HG02759 (cell line): ENCODE results near the gene CYBRD1.

Experiments used
- ATAC-seq: cut with Tn5 transposase; IDR thresholded peaks from one replicate; pipeline ENCODE4 v1.9.1; 2021; ENCODE audit warnings: mild to moderate bottlenecking, moderate library complexity; ENCODE audit not compliant: unreplicated experiment

The CYBRD1 gene

DNA sequence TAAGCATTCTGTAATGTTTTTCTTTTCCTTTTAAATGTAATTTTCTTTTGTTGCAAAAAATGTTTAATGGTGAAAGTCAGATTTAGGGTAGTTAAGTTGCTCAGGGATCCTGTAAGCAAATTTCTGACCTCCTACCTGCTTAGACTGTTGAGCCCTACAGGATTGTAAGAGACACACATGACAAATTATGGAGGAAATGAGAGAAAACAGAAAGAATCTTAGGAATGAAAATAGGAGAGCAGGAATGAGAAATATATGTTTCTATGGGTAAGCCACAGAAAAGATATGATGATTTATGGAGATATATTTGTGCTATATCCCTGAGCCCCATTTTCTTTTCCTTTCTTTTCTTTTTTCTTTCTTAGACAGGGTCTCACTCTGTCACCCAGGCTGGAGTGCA is 28.3 kb downstream of the CYBRD1 start:
- ATAC-seq = no peak

DNA sequence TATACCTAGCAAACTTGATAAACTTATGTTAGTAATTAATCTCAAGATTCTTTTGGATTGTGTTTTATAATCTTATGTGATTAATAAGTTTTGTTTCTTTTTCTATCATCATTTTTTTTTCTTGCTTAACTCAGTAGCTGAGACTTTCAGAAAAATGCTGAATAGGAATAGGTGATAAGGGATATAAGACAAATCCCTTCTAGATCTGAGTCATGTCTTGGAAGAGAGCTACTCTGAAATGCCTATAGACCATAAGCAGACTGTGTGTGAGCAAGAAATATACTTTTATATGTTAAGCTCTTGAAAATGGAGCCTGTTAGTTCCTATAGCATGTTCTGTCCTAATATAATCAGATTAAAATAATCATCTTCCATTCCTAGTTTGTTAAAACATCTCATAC is 29.6 kb downstream of the CYBRD1 start:
- no peak for ATAC-seq

GRCh38 chr2:171553236-171553635 is 31.0 kb downstream of the CYBRD1 start:
- no peak for ATAC-seq

- no peak for ATAC-seq
Observed at GRCh38 chr2:171553858-171554257, 31.6 kb downstream of the CYBRD1 start.

DNA sequence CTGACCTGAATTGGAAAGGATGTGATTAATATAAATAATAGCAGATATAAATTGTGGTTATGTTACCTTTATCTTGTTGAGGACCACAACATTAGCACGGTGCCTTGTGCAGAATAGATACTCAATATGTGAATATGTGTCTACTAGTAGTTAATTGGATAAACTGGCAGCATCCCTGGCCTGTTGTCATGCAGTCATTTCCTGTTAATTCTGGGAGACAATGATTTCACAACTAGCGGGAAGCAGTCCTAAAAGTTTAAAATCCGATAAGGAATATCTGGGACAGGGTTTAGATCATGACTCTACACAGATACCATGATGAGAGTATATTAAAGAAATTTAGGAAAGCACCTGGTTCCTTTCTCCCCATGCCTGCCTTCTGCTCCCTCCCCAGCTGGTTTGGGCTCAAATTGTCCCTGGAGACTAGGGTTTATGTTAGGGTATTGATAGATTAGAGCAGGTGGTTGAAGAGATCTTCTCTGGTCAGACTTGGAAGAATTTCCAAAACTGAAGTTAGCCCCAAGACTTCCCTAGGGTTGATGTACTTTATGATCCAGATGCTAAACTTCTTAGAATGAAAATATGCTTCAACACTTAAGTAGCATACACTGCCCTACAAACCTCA is 32.8 kb downstream of the CYBRD1 start:
- no peak for ATAC-seq

- no peak for ATAC-seq
Observed at GRCh38 chr2:171557363-171557762, 35.1 kb downstream of the CYBRD1 start.

DNA sequence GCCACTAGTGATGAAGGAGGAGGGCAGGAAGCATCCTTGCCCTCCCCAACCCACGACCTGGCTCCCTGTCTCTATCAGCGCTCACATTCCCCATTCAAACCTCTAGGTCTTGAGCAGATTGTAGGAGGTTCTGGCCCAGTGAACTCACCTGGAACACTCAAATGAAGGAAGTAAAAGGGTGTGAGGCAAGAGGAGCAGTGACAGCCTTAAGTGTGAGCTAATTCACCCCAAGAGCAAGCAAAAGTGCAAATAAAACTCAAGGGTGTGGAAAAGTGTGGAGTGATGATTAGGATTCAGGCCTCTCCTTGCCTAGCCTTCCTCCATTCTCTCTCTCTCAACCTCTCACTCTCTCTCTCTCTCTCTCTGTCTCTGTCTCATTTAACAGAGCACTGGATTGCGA is 41.0 kb downstream of the CYBRD1 start:
- no peak for ATAC-seq

GRCh38 chr2:171564463-171564862 is 42.2 kb downstream of the CYBRD1 start:
- no peak for ATAC-seq

- ATAC-seq = no peak
Observed at GRCh38 chr2:171566057-171566456, 43.8 kb downstream of the CYBRD1 start.

DNA sequence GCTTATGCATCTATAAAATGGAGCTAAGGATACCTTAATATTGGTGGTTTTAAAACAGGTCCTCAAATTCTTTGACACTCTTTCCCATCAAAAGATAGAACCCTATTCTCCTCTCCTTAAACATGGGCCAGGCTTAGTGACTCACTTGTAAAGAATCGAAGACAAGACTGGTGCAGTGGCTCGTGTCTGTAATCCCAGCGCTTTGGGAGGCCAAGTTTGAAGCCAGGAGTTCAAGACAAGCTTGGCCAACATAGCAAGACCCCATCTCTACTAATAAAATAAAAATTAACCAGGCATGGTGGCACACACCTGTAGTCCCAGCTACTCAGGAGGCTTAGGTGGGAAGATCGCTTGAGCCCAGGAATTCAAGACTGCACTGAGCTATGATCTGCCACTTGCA is 44.5 kb downstream of the CYBRD1 start:
- ATAC-seq = no peak

DNA sequence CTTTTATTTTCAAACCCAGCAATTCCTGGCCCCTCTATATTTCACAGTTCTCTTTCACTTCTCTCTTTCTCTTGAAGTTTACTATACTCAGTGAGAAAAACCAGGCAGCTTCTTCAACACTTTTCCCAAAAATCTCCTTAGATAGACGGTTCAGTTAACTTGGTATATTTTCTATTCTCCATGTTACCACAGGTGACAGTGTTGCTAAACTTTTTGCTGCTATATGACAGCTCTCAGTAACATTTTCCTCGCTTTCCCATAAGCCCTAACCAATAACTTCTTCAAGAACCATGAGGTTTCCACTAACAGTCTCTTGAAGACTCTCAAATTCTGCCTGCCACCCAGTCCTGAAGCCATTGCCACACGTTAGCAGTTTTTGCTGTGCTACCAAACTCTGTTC is 45.8 kb downstream of the CYBRD1 start:
- ATAC-seq = no peak

DNA sequence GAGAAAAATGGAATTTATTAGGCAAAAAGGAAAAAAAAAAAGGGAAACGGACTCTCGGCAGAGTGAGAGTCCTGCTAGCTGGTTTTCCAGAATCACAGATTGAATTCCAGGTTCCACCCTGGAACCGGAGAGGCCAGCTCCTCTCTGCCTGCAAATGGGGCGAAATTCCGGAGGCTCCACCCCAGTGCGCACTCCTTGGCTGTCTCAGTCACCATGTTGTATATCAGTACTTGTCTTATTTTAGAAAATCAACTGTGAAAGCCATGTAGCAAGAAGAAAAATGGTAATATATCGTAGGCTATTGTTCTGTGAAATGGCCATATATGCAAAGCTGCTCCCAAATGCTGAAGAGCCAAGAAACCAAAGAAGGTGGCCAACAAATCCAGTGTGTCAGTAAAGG is 49.4 kb downstream of the CYBRD1 start:
- no peak for ATAC-seq

- peak; percentile 97 for ATAC-seq
Observed at GRCh38 chr2:171574149-171574795, 52.0 kb downstream of the CYBRD1 start.

DNA sequence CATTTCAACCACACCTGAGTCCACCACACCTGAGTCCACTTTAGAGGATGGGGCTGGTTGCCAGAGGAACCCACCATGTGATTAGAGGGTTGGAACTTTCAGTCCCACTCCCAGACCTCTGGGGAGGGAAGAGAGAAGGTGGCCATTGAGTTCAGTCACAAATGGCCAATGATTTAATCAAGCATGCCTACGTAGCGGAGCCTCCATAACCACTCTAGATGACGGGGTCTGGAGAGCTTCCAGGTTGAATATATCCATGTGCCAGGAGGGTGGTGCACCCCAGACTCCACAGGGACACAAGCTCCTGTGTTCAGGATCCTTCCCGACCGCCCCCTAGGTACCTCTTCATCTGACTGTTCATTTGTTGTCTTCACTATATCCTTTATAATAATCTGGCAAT is 53.3 kb downstream of the CYBRD1 start:
- ATAC-seq = no peak

DNA sequence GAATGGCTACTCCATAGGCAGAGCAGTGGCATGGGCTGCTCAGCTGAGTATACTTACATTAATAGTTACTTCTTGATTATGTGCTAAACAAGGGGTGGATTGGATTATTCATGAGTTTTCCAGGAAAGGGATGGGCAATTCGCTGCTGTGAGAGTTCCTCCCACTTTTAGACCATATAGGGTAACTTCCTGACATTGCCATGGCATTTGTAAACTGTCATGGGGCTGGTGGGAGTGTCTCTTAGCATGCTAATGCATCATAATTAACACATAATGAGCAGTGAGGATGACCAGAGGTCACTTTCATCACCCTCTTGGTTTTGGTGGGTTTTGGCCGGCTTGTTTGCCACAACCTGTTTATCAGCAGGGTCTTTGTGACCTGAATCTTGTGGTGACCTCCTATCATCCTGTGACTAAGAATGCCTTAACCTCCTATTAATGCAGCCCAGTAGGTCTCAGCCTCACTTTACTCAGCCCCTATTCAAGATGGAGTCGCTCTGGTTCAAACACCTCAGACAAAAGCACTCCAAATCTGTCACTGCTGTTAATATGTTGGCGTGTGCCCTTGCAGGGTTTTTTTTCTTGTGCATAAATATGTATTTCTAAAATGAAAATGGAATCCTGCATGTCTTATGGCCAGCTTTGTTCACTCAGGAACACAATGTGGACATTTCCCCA is 56.0 kb downstream of the CYBRD1 start:
- ATAC-seq = no peak

GRCh38 chr2:171579481-171579880 is 57.2 kb downstream of the CYBRD1 start:
- no peak for ATAC-seq

- no peak for ATAC-seq
Observed at GRCh38 chr2:171583566-171583965, 61.3 kb downstream of the CYBRD1 start.

- no peak for ATAC-seq
Observed at GRCh38 chr2:171584001-171584400, 61.7 kb downstream of the CYBRD1 start.

DNA sequence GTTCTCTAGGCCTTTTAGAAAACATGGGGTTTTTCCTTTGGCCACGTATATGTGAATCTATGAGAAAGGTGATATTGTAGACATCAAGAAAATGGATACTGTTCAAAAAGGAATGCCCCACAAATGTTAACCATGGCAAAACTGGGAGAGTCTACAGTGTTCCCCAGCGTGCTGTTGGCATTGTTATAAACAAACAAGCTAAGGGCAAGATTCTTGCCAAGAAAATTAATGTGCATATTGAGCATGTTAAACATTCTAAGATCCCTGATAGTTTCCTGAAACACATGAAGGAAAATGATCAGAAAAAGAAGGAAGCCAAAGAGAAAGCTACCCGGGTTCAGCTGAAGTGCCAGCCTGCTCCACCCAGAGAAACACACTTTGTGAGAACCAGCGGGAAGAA is 64.9 kb downstream of the CYBRD1 start:
- ATAC-seq = no peak

DNA sequence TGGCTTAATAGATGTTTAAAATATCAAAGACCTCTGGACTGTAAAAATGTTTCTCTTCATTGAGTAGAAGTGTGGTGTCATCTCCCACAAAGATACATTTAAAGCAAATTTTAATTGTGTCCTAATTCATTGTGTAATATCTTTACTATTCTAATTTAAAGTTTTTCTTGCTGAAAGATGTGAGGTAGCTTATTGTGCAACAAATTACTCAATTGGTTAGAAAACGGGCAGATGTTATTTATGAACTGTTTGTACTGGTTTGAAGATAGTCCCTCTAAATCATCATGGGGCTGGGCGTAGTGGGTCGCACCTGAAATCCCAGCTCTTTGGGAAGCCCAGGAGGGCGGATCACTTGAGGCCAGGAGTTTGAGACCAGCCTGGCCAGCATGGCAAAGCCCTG is 65.3 kb downstream of the CYBRD1 start:
- no peak for ATAC-seq

DNA sequence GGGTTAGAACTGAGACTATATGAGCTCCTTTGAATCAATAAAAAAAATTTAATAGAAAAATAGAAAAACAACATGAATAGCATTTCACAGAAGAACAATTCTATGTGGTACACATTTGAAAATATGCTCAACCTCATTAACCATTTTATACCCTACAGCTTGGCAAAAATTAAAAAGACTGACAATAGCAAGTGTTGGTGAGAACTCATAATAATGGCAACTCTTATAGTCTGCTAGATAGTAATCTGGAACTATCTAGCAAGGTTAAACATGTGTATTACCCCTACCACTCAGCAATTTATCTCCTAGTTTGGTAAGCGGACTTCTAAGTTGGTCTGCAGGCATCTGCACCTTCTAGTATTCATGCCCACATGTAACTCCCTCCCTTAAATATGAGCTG is 67.8 kb downstream of the CYBRD1 start:
- ATAC-seq = no peak

DNA sequence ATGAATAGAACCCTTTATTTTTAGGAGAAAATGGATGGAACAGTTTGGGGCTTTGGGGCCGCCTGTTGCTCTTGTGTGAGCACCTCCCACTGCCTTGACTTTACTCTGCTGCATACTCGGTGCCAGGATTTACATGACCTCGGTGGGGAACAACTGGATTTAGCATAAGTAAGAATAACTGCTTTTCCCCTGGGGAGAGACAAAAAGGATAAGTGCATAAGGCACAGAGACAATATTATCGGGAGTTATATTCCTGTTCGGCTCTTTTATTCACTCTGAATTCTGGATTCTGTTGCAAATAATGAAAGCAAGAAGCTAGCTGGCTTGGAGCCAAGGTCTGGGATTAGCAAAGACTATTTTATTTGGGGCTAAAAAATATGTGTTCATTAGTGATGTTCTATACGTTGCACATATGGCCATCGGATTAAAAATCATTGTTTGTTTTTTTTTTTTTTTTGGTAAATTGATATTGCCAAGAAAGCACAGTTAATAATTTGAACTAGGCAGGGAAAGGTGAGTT is 69.8 kb downstream of the CYBRD1 start:
- no peak for ATAC-seq
